DOHH2 (cell line): ENCODE measurements around the gene FAM50A.
A peak's percentile ranks its signal among the peaks of the same experiment; 100 is the strongest.

Source experiments
- H3F3A ChIP-seq: fragments of 200-600 bp; sonication (generic), shearing (Covaris generic); 2 replicates; pipeline ENCODE4 v1.6.0; 2016; ENCODE audit warnings: antibody characterized with exemption, mild to moderate bottlenecking; ENCODE audit not compliant: control insufficient read depth, insufficient read depth
- H3K27ac ChIP-seq: fragments of 200-600 bp; sonication (generic); 2 replicates; pipeline ENCODE4 v1.5.1; 2014; ENCODE audit warnings: low read depth, mild to moderate bottlenecking, low read length, moderate library complexity
- H3K27me3 ChIP-seq: fragments of 200-600 bp; sonication (generic); 2 replicates; pipeline ENCODE4 v1.6.1; 2014; ENCODE audit warnings: mild to moderate bottlenecking, low read length, mixed read lengths; ENCODE audit not compliant: control insufficient read depth
- H3K36me3 ChIP-seq: fragments of 200-600 bp; sonication (generic); 2 replicates; pipeline ENCODE4 v1.6.1; 2014; ENCODE audit warnings: mild to moderate bottlenecking, low read length, moderate library complexity, mixed read lengths; ENCODE audit not compliant: control insufficient read depth
- H3K4me1 ChIP-seq: fragments of 200-600 bp; sonication (generic); 2 replicates; pipeline ENCODE4 v1.6.1; 2014; ENCODE audit warnings: mild to moderate bottlenecking, low read length, mixed read lengths; ENCODE audit not compliant: control insufficient read depth
- H3K4me2 ChIP-seq: fragments of 200-600 bp; sonication (generic); 2 replicates; pipeline ENCODE4 v1.6.0; 2014; ENCODE audit warnings: mild to moderate bottlenecking, low read length, moderate library complexity
- H3K4me3 ChIP-seq: fragments of 200-600 bp; sonication (generic); 2 replicates; pipeline ENCODE4 v1.5.1; 2014; ENCODE audit warnings: mild to moderate bottlenecking, low read length, mixed read lengths
- H3K79me2 ChIP-seq: fragments of 200-600 bp; sonication (generic); 2 replicates; pipeline ENCODE4 v1.6.1; 2014; ENCODE audit warnings: mild to moderate bottlenecking, low read length, mixed read lengths; ENCODE audit not compliant: control insufficient read depth
- H3K9me2 ChIP-seq: fragments of 200-600 bp; sonication (generic); replicated peaks from 2 replicates; pipeline ENCODE4 v1.6.1; 2014; ENCODE audit warnings: mild to moderate bottlenecking, low read length, mixed read lengths; ENCODE audit not compliant: control insufficient read depth
- H3K9me3 ChIP-seq: fragments of 200-600 bp; sonication (generic); 2 replicates; pipeline ENCODE4 v1.6.1; 2014; ENCODE audit warnings: antibody characterized with exemption, low read length, mixed read lengths; ENCODE audit not compliant: control insufficient read depth, insufficient read depth
- H4K20me1 ChIP-seq: fragments of 200-600 bp; sonication (generic); 2 replicates; pipeline ENCODE4 v1.6.0; 2014; ENCODE audit warnings: low read depth, mild to moderate bottlenecking, antibody characterized with exemption, low read length, moderate library complexity; ENCODE audit not compliant: control insufficient read depth, insufficient read depth
- CTCF ChIP-seq: fragments of 200-600 bp; sonication (generic); IDR thresholded peaks from one replicate; pipeline ENCODE4 v1.5.1; 2014; ENCODE audit warnings: antibody characterized with exemption, mild to moderate bottlenecking, low read depth, low read length; ENCODE audit not compliant: poor library complexity, severe bottlenecking
- EZH2phosphoT487 ChIP-seq: fragments of 200-600 bp; sonication (generic); IDR thresholded peaks from 2 replicates; pipeline ENCODE4 v1.6.1; 2017; ENCODE audit warnings: borderline replicate concordance, mild to moderate bottlenecking, antibody characterized with exemption, low read length, moderate library complexity, mixed read lengths

Gene FAM50A

GRCh38 chrX:154428176-154429171 is 15.5 kb upstream of the FAM50A start, which contains the start of gene ATP6AP1:
Gene ATP6AP1 (plus strand): TSS chrX:154428677. CDS start chrX:154428693, 16 bp downstream.
- Histone ChIP-seq H3K27ac (no peak within 1 kb of the TSS; the same call in 1 of the 2 replicates), H3K9me2 (no peaks in the 10 kb centered on the region), H3K4me2 (peak within 1 kb of the TSS; percentile 87), H3K27me3 (no peaks in the 10 kb centered on the region), H3K79me2 (peaks cover 25% of the 10 kb centered on the region), H3F3A (no peaks in the 10 kb centered on the region), H3K36me3 (no peaks in the 10 kb centered on the region; the same call in 1 of the 2 replicates), H4K20me1 (no peaks in the 10 kb centered on the region), H3K9me3 (no peaks in the 10 kb centered on the region), H3K4me3 (peak within 1 kb of the TSS; percentile 84), H3K4me1 (peaks cover 17% of the 10 kb centered on the region)
- TF ChIP-seq EZH2phosphoT487: no peak
- TF ChIP-seq CTCF: peak; percentile 38

GRCh38 chrX:154429711-154430110 is 14.2 kb upstream of the FAM50A start:
- no peaks in the 10 kb centered on the region; the same call in 1 of the 2 replicates for H3K36me3 ChIP-seq
- H3K4me1 ChIP-seq: peaks cover 17% of the 10 kb centered on the region
- H3K9me3 ChIP-seq: no peaks in the 10 kb centered on the region
- peaks cover 25% of the 10 kb centered on the region for H3K79me2 ChIP-seq
- TF ChIP-seq EZH2phosphoT487 (no peak), CTCF (no peak)
- no peak overlapping the region for H3K27ac ChIP-seq
- no peaks in the 10 kb centered on the region for H3K9me2 ChIP-seq
- no peaks in the 10 kb centered on the region for H3F3A ChIP-seq
- peak overlapping the region; percentile 87 for H3K4me2 ChIP-seq
- H3K27me3 ChIP-seq: no peaks in the 10 kb centered on the region
- peak overlapping the region; percentile 84 for H3K4me3 ChIP-seq
- no peaks in the 10 kb centered on the region for H4K20me1 ChIP-seq

GRCh38 chrX:154430479-154430878 is 13.5 kb upstream of the FAM50A start:
- Histone ChIP-seq H4K20me1 (no peaks in the 10 kb centered on the region), H3K9me3 (no peaks in the 10 kb centered on the region), H3F3A (no peaks in the 10 kb centered on the region), H3K4me3 (no peak overlapping the region), H3K4me1 (peaks cover 17% of the 10 kb centered on the region), H3K27ac (no peak overlapping the region), H3K4me2 (no peak overlapping the region), H3K36me3 (no peaks in the 10 kb centered on the region; the same call in 1 of the 2 replicates), H3K9me2 (no peaks in the 10 kb centered on the region), H3K27me3 (no peaks in the 10 kb centered on the region), H3K79me2 (peaks cover 25% of the 10 kb centered on the region)
- TF ChIP-seq EZH2phosphoT487 (no peak), CTCF (no peak)
